GM10266 (cell line): ENCODE data around the gene LAMTOR3.

Experiments
- DNase-seq: peaks from one replicate; pipeline ENCODE4 v3.0.0; 2012; ENCODE audit errors: extremely low spot score
- TF ChIP-seq, protein P1 (sequence below): IDR thresholded peaks from 2 replicates; pipeline ENCODE4 v1.5.1; 2012; ENCODE audit warnings: mild to moderate bottlenecking, low read depth; ENCODE audit not compliant: control insufficient read depth, insufficient read depth; ENCODE audit errors: missing control alignments

Gene LAMTOR3

GRCh38 chr4:99845708-99846469 lies 48.3 kb downstream of the LAMTOR3 start:
- no peak for DNase-seq
- TF ChIP-seq, protein P1, sequence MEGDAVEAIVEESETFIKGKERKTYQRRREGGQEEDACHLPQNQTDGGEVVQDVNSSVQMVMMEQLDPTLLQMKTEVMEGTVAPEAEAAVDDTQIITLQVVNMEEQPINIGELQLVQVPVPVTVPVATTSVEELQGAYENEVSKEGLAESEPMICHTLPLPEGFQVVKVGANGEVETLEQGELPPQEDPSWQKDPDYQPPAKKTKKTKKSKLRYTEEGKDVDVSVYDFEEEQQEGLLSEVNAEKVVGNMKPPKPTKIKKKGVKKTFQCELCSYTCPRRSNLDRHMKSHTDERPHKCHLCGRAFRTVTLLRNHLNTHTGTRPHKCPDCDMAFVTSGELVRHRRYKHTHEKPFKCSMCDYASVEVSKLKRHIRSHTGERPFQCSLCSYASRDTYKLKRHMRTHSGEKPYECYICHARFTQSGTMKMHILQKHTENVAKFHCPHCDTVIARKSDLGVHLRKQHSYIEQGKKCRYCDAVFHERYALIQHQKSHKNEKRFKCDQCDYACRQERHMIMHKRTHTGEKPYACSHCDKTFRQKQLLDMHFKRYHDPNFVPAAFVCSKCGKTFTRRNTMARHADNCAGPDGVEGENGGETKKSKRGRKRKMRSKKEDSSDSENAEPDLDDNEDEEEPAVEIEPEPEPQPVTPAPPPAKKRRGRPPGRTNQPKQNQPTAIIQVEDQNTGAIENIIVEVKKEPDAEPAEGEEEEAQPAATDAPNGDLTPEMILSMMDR, result no peak

DNA sequence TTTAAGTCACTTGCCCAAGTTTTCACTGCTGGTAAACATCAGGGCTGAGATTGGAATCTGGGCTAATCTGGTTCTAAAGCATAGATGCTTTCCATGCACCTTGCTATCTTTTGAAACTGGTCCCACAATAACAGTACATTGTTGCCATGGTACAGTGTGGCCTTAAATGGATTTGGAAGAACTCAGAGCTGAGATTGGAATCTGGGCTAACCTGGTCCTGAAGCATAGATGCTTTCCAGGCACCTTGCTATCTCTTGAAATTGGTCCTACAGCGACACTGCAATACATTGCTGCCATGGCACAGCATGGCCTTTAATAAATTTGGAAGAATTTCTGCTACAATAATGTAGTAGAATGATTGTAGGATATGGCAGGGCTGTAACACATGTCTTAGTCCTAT lies 49.0 kb downstream of the LAMTOR3 start:
- DNase-seq, result no peak
- TF ChIP-seq, protein P1, result no peak

DNA sequence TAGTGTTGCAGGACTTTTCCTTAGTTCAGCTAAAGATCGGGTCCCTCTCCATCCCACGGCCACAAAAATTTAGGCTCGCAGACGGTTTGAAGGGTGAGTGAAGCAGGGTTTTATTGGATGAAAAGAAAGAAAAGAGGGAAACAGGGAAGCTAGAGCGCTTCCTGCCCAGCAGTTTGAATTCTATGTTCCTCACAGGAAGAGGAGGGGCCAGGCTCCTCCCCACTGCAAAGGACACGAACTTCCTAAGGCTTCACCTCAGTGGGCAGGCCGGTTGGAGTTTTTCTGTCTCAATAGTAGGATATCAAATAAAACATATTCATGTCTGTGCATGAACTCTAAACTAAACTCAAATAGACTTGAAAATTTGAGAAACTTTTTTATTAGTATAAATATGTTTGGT lies 50.2 kb downstream of the LAMTOR3 start:
- TF ChIP-seq, protein P1, result no peak
- no peak for DNase-seq

GRCh38 chr4:99843413-99843812 lies 50.8 kb downstream of the LAMTOR3 start:
- no peak for DNase-seq

GRCh38 chr4:99841129-99841528 lies 53.1 kb downstream of the LAMTOR3 start:
- TF ChIP-seq, protein P1, result no peak
- no peak for DNase-seq

More at GRCh38 chr4:99843413-99843812, 50.8 kb downstream of the LAMTOR3 start:
- TF ChIP-seq, protein P1, result no peak

DNA sequence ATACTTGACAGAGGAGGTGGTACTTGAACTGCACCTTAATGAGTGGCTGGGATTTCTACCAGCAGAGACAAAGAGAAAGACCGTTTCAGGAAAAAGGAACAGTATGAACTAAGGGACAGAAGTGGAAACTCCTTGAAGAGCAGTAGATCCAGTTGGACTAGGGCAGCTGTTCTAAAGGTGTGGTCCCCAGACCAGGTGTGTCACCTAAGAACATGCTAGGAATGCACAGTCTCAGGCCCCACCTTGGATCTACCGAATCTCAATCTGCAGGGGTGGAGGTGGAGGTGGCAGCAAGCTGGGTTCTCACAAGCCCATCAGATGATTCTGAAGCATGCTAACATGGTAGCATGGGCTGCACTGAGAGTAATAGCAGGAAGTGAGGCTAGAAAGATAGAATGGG lies 55.3 kb downstream of the LAMTOR3 start:
- TF ChIP-seq, protein P1, result no peak
- DNase-seq, result no peak

DNA sequence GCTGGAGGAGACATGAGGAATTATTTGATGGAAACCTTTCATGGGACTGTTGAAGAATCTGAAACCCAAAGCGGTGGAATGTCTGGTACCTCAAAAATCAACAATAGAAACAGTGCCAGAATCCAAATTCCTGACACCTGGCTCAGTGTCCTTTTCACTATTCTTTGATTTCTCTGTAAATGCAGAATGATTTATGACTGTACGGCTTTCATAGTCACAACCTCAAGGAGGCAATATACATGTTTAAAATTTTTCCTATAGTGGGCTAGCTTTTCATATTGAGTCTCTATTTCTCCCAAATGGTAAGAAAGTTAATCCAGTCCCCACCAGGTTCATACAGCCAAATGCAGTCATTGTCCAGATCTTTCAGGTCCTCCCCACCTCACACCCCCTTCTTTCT lies 58.3 kb downstream of the LAMTOR3 start:
- TF ChIP-seq, protein P1, result no peak
- DNase-seq, result no peak
